GM21723 (cell line): ENCODE data around the gene STPG1.
A peak's percentile ranks its signal among the peaks of the same experiment; 100 is the strongest.

ENCODE experiments used
- ATAC-seq: cut with Tn5 transposase; IDR thresholded peaks from one replicate; pipeline ENCODE4 v1.9.1; 2021; ENCODE audit warnings: mild to moderate bottlenecking, moderate library complexity; ENCODE audit not compliant: unreplicated experiment

The STPG1 gene

DNA sequence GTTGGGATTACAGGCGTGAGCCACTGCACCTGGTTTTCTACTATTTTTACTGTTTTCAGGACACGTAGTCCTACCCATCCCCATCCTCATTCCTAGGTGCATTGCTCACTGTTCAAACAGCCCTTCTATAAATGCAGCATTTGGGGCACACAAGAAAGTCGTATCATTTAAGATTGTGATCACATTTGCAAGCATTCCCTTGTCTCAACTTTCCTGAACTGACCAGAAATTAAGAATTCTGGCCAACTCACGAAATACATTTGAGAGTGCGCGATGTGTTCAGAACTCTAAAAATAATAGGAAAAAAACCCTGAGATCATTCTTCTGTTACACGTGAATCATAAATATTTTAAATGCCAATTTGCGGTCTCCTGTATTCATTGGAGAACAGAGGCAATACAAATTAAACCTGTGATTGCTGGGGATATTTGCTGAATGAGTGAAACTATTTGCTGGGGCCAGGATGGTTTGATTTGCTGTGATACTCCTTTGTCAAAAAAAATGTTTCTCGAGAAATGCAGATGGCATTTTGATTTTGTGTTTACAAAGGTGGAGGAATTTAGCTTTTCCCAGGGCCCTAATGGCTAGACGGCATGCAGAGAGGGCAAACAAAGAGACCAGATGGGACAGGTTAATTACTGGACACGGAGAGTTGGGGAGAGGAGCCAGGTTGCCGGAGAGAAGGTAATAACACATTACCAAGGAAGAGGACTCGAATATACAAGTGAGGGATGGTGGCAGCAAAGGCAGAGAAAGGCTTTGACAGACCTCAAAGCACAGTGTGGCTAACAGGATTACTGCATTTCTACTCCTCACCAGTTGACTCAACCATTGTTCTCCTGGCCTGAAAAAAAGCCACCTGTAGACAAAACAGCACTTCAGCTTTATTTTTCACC, 38.4 kb downstream of the STPG1 start:
- no peak for ATAC-seq

DNA sequence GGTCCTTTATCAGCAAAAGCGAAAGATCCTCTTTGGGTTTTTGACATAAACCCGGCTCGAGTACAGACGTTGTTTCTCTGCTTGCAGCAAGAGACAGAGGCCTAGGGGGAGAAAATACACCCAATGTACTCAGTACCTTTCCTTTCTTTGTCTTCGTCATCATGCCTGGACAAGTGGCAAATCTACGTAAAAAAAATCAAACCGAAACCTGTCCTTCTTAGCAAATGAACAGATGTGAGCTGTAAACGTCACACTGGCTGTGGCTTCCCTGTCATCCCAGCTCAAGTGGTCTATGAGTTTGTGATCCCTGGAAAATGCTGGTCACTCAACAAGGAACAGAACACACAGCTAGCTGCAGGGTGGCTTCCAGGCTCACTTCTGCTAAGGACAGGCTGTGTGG, 39.9 kb downstream of the STPG1 start:
- ATAC-seq: no peak

DNA sequence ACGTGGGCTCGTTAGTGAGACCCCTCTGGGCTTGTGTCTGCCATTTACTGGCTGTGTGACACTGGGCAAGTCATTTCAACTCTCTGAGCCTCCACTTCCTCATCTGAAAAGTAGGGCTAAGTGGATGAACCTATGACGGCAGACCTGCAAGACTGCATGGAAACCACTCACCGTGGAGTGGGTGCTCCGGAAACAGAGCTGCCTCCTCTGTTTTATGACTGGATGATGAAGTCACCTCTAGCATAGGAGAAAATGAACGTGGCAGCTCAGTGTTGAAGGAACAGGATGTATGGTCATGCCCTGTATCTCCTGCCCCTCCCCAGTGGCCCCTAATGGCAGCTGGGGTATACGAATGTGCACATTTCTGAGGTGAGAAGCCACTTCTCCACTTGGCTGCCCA, 40.5 kb downstream of the STPG1 start:
- ATAC-seq: no peak

DNA sequence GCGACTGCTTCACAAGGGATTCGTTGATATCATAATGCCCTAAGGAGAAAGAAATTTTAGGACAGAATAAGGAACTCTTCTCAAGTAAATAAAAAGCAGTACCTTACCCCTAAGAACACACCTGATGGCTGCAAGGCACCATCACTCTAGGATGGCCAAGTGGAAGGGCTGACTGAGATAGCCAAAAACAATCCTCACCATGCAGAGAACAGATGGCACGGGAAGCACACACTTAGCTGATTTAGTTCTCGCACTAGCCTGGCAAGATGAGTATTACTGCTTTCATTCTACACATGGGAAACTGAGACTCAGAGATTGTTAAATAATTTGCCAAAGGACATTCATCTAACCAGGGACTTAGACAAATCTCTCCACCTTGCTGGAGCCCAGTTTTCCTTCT, 43.8 kb downstream of the STPG1 start:
- no peak for ATAC-seq

DNA sequence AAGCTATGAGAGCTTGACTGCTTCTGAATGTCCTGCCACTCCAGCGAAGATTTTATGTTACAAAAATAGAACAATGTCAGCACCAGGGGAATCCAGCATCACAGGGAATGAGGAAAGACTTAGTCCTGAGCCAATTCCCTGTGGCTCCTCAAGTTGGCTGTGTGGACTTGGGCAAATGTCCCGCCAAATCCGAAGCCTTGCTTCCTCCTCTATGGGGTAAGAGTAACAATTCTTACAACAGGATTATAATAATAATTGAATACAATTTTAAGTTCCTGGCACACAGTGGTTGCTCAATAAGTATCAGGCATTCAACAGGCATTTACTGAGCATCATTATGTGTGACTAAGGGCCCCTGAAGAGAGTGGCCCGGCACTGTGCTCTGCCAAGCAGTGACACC, 44.4 kb downstream of the STPG1 start:
- no peak for ATAC-seq

DNA sequence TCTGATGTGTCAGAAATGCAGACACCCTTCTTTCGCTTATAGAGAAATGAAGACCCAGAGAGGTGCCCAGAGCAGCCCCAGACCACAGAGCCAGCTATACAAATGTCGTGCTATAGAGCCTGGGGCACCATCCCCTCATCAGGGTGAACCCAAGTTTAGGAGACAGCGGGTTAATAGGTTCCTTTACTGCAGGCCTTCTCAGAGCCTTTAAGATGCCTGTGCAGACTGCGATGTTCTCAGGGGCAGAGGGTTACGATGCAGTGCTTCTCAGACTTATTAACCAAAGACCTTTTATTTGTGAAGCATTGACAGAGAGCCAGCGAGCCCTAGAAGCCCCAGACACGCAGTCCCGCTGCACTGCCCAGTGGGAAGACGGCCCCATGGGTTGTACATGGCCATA, 46.9 kb downstream of the STPG1 start:
- ATAC-seq: no peak

DNA sequence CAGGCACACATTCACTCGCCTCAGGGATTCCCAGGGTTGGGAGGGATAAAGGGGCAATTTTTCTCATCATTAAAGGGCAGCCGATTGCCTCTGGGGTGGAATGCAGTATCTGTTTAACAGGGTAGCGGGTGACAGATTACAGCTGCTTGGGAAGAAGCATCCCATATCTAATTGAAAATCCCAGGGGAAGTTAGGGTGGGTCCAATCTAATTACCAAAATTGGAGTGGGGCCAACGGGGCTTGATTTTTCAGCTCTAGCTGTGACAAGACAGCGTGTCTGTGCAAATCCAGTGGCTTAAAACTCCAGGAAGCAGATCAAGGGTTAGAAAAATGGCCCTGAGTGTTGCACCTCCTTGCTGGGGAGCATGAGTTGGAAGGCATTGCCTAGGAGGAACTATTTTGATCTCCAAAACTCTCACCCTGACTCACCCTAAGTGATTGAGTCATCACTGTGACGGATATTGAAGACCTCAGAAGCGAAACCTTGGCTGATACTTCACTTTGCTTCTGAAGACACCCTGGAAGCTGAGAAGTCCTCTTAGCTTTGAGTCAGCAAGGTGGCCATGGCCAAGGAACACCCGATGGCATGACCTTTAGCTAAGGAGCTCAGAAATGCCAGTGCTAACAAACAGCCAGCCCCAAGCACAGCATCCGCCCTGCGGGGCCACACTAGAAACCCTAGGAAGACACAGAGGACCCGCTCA, 48.5 kb downstream of the STPG1 start:
- peak; percentile 70 for ATAC-seq

DNA sequence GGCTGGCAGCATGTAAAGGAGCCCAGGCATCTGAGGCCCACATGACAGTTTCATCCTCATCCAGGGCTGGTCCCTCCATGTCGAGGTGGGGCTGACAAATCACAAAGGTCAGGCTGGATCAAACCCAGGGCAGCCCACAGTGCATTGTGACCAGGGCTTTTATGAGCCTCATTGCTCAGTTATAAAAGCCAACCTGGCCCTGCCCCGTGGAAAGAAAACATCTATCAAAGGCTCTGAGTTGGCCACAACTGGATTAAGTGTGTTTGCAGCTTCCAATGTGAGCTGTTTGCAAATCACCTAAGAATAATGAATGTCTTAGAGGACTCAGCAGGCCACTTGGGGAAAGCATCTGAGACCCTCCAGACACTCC, 49.0 kb downstream of the STPG1 start:
- no peak for ATAC-seq

DNA sequence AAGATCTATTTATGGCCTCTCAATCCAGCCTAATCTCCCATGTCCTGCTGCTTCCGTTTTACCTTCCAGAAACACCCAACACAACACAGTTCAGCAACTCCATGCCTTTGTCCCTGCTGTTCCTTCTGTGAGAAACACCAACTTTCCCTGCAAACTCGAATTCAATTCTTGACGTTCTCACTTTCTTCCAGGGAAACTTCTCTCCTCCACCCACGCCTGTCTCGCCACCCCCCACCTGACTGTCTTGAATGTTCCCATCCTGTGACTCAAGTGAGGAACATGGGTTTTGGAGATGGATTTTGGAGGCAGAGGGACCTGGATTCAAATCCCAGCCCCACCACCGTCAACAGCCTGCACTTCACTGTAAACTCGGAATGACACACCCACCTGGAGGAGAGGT, 49.6 kb downstream of the STPG1 start:
- ATAC-seq: no peak

DNA sequence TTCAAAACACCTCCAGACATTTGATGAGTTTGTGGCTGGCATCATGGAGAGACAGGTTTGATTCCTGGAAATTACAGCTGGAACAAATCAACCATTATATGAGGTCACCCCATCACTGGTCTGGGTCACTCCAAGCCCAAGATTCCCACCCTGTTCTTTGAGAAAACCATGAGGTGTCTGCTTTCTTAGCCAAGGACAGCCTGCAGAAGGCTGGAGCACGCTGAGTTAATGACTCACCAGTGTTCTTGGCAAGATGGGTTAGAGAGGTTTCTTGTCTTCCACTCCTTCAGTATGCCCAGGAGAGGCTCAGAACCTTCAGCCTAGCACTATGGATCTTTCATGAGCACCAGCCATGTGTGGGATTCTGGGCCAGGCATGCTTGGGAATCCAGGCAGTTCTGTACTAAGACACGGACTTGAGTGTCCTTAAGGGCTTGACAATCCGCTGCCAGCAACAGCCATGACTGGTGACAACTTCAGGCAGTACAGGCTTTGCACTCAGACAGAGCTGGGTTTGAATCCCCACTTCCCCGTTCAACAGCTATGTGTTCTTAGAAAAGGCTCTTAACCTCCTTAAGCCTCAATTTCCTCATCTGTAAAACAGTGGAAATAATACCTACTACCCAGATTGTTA, 50.5 kb downstream of the STPG1 start:
- no peak for ATAC-seq

DNA sequence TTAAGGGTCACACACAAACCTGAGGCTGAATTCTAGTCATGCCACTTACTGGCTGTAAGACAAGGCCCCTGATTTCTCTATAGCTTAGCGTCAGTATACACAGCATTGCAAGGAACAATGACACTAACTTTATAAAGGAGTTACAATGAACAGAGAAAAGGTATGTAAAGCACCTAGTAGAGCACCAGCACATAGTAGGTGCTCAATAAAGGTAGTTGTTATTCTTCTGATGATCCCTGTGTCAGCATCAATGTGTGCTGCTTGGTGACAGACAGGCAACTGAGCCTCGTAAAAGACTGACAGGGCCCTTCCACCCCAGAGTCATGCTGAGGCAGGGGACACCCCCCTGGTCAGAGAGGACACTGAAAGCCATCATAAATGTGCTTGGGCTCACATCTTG, 51.2 kb downstream of the STPG1 start:
- no peak for ATAC-seq

DNA sequence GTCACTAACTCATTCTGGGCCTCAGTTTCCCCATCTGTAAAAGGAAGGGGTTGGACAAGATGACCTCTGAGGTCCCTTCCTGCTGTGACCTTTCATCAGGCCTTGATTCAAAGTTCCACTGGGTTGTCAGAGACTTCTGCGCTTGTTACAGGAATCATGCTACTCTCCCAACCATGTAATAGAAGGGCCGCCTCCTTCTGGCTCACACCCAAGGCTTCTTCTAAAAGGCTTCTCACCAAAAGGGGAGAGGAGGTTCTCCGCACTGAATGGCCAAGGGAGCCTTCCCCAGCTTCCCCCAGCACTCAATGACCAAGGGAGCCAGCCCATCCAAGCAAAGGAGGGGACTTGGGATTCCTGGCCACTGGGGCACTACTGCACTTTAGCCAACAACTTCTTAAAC, 51.8 kb downstream of the STPG1 start:
- no peak for ATAC-seq

DNA sequence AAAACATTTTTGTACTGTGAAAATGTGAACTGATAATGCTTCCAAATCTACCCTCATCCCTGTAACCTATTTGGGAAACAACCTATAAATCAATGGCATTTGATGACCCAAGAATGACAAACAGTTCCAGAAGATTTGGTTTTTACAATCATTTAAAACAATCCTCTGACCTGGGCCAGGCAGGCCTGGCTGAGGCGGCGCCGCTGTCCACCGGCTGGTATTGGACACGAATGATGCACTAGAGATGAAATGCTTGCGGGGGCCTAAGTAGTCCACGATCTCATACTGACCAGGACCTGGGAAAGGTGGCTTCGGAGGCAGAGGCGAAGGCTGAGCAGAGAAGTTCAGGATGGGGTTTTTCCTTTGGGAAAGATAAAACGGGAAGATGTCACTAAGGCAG, 52.9 kb downstream of the STPG1 start:
- no peak for ATAC-seq

DNA sequence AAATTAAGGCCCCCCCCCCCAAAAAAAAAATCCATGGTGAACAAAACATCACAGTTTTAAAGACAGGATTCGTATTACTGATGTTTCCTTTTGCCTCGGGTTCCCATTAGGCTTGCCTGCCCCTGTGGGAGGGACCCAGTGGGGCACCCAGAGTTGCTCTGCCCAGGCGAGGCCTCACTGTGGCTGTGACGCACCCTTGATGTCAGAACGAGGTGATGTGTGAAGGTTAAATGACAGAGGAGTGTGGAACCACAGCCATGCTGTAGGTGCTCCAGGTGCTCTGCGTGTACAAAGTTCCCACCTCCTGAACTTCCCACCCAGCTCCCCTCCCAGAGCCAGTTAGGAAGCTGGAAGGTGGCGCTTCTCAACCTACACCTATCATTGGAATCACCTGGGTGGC, 56.5 kb downstream of the STPG1 start:
- ATAC-seq: no peak

DNA sequence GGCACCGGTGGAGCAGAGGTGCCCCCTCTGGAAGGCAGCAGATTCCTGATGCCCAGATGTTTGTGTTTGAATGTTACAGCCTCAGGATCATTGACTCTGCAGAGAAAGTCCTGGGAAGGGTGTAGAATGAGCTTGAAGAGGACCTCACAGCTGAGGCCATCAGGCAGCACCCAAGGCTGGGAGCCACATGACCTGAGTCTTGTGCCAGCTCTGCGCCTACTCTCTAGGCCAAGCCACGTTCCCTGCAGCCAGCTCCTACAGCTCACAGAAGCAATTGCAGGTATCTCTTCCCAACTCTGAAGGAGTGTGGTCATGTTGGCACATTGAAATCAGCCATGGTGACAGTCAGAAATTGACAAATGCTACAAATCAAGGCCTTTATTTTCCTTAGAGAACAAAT, 58.1 kb downstream of the STPG1 start:
- ATAC-seq: no peak

DNA sequence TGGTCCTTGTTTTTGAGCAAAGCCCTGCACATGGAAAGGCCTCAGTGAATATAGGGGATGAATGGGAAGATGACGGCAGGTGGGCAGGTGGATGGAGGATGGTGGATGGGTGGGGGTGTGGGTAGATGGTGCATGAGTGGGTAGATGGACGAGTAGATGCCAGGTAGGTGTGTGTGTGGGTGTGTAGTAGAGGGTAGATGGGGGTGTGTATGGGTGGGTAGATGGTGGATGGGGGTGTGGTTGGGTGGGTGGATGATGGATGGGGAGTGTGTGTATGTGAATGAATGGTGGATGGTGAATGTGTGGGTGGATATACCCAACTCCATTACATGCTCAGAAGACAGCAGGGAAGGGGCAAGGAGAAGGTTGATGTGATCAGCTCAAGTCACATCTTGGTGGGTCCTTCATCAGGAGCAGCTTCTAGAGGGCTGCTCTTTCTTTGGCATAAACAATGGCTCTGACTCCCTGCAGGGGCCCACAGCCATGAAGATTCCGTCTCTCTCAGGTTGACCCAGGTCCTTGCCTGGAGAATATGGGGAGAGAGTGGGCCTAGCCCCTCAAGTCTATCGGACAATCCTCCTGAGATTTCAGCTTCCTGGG, 60.2 kb downstream of the STPG1 start:
- ATAC-seq: no peak

DNA sequence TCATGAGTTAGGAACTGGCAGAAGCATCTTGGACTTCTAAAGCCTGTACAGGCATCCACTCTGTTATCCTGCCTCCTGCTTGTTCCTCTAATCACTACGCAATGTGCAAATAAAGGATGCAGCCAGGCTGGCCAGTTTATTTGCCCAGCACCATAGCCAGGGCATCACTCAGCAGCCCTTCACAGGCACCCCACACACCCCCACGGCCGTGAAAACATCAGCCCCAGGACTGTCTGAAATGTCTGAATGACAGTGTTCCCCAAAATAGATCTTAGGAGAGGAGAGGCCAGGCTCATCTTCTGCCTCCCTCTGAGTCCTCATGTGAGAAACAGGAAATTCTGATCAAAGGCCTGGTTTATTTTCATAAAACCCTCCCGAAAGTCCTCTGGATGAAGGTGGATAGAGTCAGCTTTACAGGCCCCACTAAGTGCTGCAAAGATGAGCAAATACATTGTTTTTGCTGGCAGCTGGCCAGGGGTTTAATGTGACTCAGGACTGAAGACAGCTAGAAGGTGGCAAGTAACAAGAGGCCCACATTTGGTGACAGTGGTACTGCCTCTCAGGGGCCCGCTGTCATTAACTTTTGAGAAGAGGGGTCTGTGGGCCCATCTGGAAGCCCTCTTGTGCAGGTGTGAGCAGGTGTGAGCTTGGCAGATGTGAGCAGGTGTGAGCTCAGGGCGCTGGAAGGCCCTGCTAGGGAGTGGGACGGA, 61.5 kb downstream of the STPG1 start:
- ATAC-seq: no peak

DNA sequence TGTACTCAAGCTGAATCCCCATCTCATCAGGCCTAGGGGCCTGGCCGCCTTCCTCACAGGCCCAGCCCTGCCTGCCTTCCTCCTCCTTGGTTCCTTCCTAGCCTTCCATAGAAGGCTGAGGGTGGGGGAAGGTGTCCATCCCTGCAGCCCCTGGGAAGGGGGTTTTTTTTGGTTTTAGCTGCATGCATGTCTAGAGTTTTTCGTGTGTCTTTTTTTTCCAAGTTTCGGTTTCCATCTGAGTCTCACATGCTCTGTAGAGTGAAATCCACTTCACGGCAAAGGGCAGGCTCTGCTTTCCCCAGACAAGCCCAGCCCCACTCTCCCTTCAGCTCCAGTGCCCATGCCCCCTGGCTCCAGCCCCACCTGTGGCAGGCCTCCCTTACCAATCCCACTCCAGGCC, 62.3 kb downstream of the STPG1 start:
- ATAC-seq: peak; percentile 60

DNA sequence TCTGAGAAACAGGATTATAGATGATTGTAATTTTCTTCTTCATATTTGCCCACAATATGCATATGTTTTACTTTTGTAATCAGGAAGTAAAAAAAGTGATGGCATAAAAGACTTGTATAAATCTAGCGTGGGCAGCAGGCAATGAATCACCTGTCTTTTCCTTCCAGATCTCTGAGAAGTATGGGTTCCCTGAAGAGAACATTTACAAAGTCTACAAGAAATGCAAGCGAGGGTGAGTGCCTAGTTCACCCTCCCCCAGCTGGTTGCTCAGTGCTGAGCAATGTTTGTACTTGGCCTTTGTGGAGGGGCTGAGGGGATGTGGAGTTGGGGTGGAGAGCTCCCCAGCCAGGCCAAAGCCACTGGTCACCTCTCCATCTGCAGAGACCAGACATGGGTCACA, 63.7 kb downstream of the STPG1 start:
- ATAC-seq: no peak

DNA sequence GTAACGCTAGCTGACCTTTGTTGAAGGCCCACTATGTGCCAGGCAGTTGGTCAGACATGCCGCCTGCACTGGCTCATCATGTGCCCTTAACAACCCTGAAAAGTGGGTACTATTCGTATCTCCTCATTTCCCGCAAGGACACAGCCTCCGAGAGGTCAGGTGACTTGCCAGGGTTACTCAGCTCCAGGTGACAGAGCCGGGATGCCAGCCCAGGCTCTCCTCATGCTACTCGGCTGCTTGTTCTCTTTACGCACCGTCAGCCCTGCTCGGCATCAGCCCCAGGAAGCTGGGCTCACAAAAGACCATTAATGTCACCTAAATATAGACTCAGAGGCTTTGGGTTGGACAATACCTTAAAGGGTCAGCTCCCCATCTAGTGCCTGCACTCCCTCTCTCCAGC, 65.4 kb downstream of the STPG1 start:
- no peak for ATAC-seq
